Measurements from ENCODE around the gene DSC2.
"Not testable (repeated sequence)": the region's sequence is repeated elsewhere in the genome, so short reads cannot be mapped to it uniquely, and the experiment has no call there.

Gene DSC2

DNA sequence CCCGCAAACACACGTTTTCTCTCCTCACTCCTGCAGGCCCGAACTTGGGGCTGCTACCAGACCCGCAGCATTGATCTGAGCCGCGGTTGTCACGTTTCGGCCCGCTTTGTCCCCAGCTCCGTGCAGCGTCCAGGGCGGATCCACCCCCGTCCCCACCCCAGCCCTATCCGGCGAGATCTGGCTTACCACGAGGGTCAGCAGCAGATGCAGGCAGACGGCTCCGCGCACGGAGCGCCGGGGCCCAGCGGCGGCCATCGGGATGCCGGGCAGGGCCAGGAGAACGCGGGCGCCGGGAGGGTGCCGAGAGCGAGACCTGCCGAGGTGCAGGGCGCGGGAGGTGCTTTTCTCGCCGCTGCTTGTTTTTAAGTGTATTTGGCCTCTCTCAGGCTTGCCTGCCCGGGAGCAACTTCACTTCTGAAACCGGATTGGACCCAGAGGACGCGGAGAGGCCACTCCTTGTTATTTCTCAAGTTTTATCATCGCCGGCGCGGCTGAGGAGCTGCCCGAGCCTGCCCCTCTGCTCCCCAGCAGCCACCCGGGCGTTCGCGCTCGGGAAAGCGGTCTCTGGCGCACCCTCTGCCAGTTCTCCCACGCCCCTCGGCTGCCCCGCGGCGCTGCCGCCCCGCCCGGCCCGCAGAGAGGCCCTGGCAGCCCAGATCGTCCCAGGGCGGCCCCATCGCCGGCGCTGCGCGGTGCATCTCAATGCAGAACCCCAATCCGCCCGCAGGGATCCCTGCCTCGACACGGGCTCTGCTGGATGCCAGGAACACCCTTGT is 59.6 kb downstream of the DSC2 start, which contains the start of gene DSC3:
Gene DSC3, minus strand, starts transcription at position 337 of the 776 bp plus-strand sequence. Its CDS starts 82 bp downstream, at position 255.
- DNase-seq = no peak

DNA sequence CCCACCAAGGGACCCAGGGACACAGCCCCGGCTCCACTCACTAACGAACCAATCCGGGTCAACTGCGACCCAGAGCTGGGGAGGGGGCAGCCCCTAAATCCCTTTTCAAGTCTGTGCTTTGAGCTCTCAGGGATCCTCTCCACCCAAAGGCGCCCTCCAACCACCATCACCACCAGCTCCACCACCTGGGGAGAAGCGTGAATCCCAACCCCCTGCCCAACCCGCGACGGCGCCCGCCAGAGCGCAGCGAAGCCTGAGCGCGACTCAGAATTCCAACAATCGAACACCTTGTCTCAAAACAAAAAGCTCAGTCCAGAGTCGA is 60.2 kb downstream of the DSC2 start:
- no peak for DNase-seq

DNA sequence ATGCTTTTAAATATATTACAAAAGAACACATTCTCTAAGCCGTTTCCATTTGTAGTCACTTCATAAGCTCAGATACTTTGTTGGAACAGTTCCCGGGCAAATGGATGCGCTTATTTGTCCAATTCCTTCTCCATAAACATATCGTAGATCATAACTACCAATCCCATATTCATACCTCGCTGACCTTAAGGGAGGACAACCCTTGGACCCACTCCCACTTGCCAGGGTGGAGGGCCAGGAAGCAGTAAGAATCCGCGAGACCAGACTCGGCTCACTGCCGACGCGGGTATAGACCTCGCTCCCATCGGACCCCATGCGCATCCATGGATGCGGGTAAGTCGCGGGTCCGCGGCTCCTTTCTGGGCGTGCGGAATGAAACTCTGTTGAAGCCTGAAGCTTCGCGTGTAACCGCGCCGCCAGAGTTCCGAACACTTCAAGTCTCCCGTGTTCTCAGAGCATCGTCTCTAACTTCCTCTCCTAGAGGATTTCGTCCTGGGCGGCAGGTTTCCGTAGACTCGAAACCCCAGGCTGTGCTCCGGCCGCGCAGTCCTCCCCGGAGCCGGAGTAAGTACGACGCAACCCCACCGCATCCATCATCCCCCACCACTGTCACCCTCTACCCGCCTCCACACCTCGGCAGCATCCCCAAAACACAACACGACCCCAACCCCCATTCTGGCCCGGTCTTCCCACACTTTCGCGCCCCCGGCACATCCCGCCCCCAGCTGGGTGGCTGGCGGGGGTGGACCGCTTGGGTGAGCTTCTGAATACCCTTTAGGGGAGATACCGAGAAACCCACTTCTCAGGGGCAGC is 60.7 kb downstream of the DSC2 start:
- no peak for DNase-seq

DNA sequence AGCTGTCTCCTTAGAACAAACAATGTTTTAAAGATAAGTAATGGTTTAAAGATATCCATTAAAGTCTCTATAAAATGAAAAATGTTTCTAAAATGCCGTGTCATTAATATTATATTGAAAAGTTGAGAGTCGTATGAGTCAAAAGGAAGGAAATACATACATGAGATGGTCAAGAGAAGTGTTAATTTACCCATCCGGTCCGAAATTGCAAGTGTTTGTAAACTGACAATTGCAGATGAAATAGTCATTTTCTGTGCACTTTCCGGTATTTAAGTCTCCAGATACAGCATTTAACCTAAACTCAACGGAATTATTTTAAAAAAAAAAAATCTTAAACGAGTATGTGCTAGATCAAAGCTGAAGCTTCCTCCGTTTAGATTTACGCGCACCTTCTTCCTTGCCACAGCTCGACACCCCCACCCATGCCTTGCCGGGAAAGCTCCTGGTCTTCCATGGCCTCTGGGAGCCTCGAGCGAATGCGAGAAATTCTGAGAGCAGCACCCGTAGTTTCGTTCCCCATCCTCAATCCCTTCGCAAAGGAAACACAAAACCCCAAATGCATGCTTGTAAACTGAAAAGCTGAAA is 61.4 kb downstream of the DSC2 start:
- DNase-seq = no peak

DNA sequence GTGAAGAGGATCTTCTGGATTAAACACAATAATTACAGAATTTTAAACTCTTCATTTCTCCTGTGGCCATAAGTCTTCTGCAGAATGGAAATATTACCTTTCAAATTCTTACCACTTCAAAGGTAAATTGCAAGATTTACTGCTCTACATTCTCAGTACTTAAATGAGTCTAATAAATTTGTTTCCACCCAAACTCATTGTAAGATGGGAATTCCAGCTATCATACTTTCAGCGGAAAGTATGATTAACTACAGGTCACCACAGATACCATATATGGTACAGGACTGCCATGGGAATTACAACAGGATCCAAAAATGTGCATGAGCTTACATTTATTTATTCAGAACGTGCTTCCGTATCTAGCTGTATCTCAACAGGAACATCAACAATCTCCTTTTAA is 62.8 kb downstream of the DSC2 start:
- DNase-seq = no peak

DNA sequence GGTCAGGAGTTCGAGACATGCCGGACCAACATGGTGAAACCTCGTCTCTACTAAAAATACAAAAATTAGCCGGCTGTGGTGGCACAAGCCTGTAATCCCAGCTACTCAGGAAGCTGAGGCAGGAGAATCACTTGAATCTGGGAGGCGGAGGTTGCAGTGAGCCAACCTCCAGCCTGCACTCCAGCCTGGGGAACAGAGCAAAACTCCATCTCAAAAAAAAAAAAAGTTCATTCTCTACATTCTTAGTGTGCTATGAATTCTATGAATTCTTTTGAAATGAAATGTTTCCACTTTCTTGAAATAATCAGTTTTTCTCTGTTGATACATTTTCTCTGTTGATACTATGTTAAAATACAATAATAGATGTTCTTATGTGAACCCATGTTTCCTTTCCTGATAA is 64.5 kb downstream of the DSC2 start:
- not testable (repeated sequence) for DNase-seq

DNA sequence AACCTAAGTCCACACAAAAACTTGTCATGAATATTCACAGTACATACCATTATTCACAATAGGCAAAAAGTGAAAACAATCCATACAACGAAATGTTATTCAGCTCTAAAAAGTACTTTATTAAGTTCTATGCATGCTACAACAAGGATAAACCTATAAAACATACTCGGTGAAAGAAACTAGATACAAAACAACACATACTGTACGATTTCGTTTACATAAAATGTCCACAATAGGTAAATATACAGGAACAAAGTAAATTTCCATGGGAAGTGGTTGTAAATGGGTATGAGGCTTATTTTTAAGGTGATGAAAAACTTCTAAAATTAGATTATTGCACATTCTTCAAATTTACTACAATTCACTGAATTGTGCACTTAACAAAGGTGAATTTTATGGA is 67.7 kb downstream of the DSC2 start:
- DNase-seq = no peak

DNA sequence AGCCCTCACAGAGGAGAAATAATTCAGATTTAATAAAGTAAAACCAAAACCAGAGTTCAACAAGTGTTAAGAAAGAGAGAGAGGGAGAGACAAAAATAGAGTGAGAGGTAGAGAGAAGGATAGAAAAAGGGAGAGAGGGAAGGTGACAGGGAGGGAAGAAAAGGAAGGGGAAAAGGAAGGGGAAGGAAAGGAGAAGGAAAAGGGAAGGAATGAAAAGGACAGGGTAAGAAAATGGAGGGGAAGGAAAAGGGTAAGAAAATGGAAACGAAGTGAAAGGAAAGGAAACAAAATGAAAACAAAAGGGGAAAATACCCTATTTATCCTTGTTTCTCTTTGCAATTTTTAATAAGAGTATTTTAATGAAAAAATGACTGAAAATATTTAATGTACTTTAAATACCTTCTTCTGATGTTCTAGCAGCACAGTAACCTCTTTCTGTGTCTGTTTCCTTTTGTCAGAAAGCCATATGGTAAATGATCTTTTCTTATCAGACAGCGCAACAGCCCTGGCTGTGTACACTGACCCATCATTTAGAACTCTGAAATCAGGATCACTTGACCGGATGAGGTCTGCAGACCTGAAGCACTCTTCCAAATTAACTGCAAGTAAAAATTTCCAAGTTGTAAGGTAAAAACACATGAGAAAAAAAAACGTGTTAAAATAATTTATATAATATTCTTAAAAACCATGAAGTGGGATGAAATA is 71.5 kb downstream of the DSC2 start:
- DNase-seq = no peak

DNA sequence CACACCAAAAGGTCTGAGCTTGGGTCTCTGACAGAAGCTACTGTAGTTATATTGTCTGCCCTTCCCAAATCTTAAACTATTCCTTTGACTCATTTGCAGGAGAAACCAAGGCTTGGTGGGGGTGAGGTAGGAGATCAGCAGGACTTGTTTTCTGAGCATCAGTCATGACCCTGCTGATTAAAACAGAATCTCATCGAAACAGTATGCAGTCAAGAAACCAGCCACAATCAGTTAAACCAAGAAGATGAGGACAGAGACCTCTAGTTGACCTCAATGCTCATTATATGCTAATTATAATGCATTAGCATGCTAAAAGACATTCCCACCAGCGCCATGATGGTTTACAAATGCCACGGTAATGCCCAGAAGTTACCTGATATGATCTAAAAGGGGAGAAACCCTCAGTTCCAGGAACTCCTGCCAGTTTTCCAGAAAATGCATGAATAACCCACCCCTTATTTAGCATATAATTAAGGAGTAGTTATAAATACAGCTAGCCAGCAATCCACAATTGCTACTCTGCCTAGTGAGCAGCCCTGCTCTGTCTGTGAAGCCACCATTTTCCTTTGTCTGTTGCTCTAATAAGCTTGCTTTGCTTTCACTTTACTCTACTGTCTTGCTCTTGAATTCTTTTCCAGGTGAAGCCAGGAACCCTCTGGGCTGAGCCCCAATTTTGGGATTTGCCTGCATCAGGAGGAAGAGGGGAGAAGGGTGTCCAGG is 86.3 kb downstream of the DSC2 start:
- no peak for DNase-seq

DNA sequence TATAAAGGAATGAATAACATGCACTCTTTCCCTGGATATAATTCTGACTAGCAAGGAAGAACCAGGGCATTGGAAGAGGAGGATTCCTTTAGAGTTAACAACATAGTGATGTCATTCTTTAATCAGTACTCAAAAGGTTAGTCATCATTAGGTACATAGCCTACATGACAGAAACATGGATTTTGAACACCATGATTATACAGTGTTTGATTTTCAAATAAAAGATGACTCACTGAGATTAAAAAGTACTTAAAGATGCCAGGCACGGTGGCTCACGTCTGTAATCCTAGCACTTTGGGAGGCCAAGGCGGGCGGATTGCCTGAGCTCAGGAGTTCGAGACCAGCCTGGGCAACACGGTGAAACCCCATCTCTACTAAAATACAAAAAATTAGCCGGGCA is 90.8 kb downstream of the DSC2 start:
- not testable (repeated sequence) for DNase-seq

DNA sequence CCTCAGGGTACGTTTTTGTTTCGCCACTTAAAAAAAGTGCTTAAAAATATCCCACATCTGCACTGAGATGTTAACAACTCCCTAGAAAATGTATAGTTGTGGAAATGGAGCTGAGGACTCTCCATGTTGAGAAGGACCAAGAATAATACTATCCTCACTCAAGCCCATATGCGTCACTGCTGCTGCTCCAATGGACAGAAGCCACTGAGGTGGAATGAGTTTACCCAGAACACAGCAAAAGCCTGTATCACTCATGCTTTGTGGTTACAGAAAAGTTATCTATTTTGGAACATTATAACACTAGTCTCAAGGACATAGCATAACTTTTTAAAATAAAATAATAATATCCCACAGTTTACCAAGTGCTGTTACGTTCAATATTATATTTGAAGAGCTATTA is 91.6 kb downstream of the DSC2 start:
- no peak for DNase-seq
